G401 (cell line): Measurements from ENCODE around the gene ETS1. TPM values are rescaled to one million over a fixed set of nuclear protein-coding genes. Genes with fewer than 3 reads are reported as not detected.

Source experiments
- DNase-seq: peaks from one replicate; pipeline ENCODE4 v3.0.0-alpha.2; 2015; ENCODE audit warnings: low spot score
- in situ Hi-C: cut with HindIII; loops from 2 replicates; pipeline ENCODE4 v1.10.0; 2016; ENCODE audit warnings: low sequenced_read_pairs, mixed read lengths
- total RNA-seq: library from RNA; depleted of rRNA; stranded (reverse); fragments of >200 nt; shearing (Covaris generic); gene quantifications from 2 replicates; pipeline ENCODE4 v1.2.3, GENCODE V29; 2014

Gene ETS1
- total RNA-seq, 1 experiment from 2014 or later = 61.7 TPM

- in situ Hi-C loops = no loop called here
- no peak for DNase-seq
Observed at GRCh38 chr11:128512474-128512996, 74.8 kb downstream of the ETS1 start.

GRCh38 chr11:128511712-128512111, 75.6 kb downstream of the ETS1 start:
- in situ Hi-C loops = no loop called here

GRCh38 chr11:128509621-128510389, 77.6 kb downstream of the ETS1 start:
- DNase-seq = no peak

More at GRCh38 chr11:128511712-128512111, 75.6 kb downstream of the ETS1 start:
- no peak for DNase-seq

GRCh38 chr11:128508770-128509510, 78.4 kb downstream of the ETS1 start:
- in situ Hi-C loops = no loop called here
- no peak for DNase-seq

More at GRCh38 chr11:128509621-128510389, 77.6 kb downstream of the ETS1 start:
- in situ Hi-C loops = no loop called here

- DNase-seq = no peak
- in situ Hi-C loops = no loop called here
Observed at GRCh38 chr11:128507936-128508335, 79.4 kb downstream of the ETS1 start.

GRCh38 chr11:128506999-128507611, 80.3 kb downstream of the ETS1 start:
- DNase-seq = peak; percentile 29
- in situ Hi-C loops = no loop called here

- in situ Hi-C loops = no loop called here
- DNase-seq = no peak
Observed at GRCh38 chr11:128506356-128506755, 81.0 kb downstream of the ETS1 start.

GRCh38 chr11:128505449-128506065, 81.8 kb downstream of the ETS1 start:
- no peak for DNase-seq
- in situ Hi-C loops = no loop called here

GRCh38 chr11:128504486-128504885, 82.9 kb downstream of the ETS1 start:
- DNase-seq = no peak
- in situ Hi-C loops = no loop called here

GRCh38 chr11:128503245-128503991, 83.9 kb downstream of the ETS1 start:
- peak; percentile 44 for DNase-seq
- in situ Hi-C loops = no loop called here

GRCh38 chr11:128502726-128503125, 84.6 kb downstream of the ETS1 start:
- in situ Hi-C loops = no loop called here
- DNase-seq = no peak

GRCh38 chr11:128501632-128502549, 85.5 kb downstream of the ETS1 start:
- DNase-seq = no peak
- in situ Hi-C loops = no loop called here

GRCh38 chr11:128501008-128501407, 86.3 kb downstream of the ETS1 start:
- in situ Hi-C loops = no loop called here

GRCh38 chr11:128500493-128500892, 86.9 kb downstream of the ETS1 start:
- in situ Hi-C loops = no loop called here
- DNase-seq = no peak

More at GRCh38 chr11:128501008-128501407, 86.3 kb downstream of the ETS1 start:
- no peak for DNase-seq

- DNase-seq = no peak
- in situ Hi-C loops = no loop called here
Observed at GRCh38 chr11:128499613-128500253, 87.6 kb downstream of the ETS1 start.

- no peak for DNase-seq
- in situ Hi-C loops = no loop called here
Observed at GRCh38 chr11:128498721-128499245, 88.6 kb downstream of the ETS1 start.

GRCh38 chr11:128497776-128498095, 89.6 kb downstream of the ETS1 start:
- DNase-seq = no peak
- in situ Hi-C loops = no loop called here
